Esophagus squamous epithelium (tissue), 4 donors: ENCODE results near the gene SGK1.

Source experiments
- CTCF ChIP-seq, 6 experiments: fragments of 450-650 bp in 4 of 6; fragments of 200-600 bp in 2 of 6; sonication (generic) in 2 of 6; IDR thresholded peaks; one replicate each; pipeline ENCODE4 v1.5.1; 2016 to 2019; ENCODE audit warnings: antibody characterized with exemption in 6 of 6, mild to moderate bottlenecking in 4 of 6, moderate library complexity in 4 of 6
- POLR2A ChIP-seq, 4 donors: fragments of 450-650 bp; IDR thresholded peaks; one replicate each; pipeline ENCODE4 v1.6.1; 2017; ENCODE audit warnings: antibody characterized with exemption in 4 of 4, mild to moderate bottlenecking in 4 of 4, moderate library complexity in 3 of 4

GRCh38 chr6:134145786-134146185 lies 172.1 kb downstream of the SGK1 start:
- TF ChIP-seq CTCF (IDR thresholded peaks at IDR 0.05) = no peak
- TF ChIP-seq POLR2A (IDR thresholded peaks at IDR 0.05) = no peak
